ENCODE measurements around the gene SRPX2. TPM values are rescaled to one million over a fixed set of nuclear protein-coding genes. Genes with fewer than 3 reads are reported as not detected.

The SRPX2 gene
- total RNA-seq, 2 donors from 2014 or later = not detected

DNA sequence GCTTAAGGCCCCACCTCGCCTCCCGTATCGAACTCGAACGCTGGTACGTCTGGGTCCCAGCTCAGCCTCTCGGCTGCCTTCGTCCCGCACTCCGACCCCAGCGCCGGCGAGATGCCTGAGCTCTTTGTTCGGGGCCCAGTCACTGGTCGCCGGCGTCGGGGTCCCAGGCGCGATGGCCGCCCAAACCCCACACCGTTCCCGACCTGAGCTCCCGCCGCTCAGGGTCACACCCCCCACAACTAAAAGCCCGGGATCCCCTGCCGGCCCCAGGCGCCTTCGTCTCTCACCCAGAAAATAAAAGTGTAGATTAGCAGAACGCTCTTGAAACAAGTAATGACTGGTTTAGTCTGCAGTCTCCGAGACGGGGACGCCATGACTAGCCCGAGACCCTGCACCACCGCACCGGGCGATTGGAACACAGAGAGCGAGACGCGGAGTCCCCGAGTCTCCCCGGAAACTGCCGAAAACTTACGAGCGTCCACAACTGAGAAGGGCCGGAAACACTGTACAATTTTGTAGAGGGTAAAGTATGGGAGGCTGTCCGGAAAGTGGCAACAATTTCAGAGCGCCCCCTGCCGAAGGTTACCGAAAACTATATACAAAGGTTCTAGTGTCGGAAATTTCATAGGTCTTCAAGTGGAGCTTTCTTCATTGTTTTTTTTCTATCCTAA, 7.5 kb upstream of the SRPX2 start, which contains the start of gene TSPAN6:
Gene TSPAN6 (minus strand): TSS at position 486 of the 671 bp plus-strand sequence. CDS start 112 bp downstream, at position 374.
- H3K27ac Mint-ChIP-seq = no peak within 1 kb of the TSS
- DNase-seq (peak; percentile 66 to 79), ATAC-seq (replicated peaks in 1 of 2) (peak; percentile 100)
- peaks cover 57% of the 10 kb centered on the region for H3K27me3 Mint-ChIP-seq (ENCODE audit: low read depth)
- H3K36me3 Mint-ChIP-seq (ENCODE audit: insufficient read depth in 2 of 2) = no peaks in the 10 kb centered on the region
- no peaks in the 10 kb centered on the region for H3K9me3 Mint-ChIP-seq
- peak within 1 kb of the TSS; percentile 83 to 87 for H3K4me3 Mint-ChIP-seq
- H3K4me1 Mint-ChIP-seq (ENCODE audit: low read depth) = peaks cover 9% of the 10 kb centered on the region

DNA sequence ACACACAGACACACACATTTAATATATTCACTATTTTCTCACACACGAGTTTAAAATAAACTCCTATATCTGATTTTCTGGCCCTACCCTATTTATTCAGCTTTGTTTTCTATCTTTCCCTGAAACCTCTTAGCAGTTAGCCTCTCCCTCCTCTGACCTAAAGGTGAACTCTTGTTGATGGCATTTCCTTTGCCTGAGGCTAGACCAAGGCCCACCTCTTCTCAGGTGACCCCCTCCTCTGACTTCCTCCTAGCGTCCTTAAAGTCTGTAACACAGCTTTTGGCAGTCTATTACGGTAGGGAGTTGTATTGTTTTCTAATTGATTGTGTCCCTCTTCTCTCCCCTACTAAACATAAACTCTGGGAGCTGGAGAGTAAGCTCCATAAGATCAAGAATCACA, 1.7 kb upstream of the SRPX2 start:
- Mint-ChIP-seq H3K4me1 (ENCODE audit: low read depth) (no peaks in the 10 kb centered on the region), H3K36me3 (ENCODE audit: insufficient read depth in 2 of 2) (no peaks in the 10 kb centered on the region), H3K9me3 (no peaks in the 10 kb centered on the region), H3K27ac (no peak overlapping the region), H3K27me3 (ENCODE audit: low read depth) (peaks cover 70% of the 10 kb centered on the region), H3K4me3 (no peak overlapping the region)
- no peak for ATAC-seq (replicated peaks in 1 of 2)
- no peak for DNase-seq

DNA sequence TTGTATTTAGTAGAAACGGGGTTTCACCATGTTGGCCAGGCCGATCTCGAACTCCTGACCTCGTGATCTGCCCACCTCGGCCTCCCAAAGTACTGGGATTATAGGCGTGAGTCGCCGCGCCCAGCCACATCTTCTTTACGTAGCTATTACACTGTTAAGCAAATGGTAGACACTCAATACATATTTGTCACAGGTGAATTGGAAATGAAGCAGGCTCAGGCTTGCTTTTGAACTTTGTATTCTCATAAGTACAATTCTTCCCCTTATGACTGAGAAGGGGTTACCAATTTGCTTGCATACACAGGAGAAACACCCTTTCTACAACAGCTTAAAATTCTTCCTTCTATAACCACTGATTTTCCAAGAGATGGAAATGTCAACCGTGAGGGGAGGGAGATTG, 787 bp upstream of the SRPX2 start:
- Mint-ChIP-seq H3K27ac (no peak overlapping the region), H3K27me3 (ENCODE audit: low read depth) (peaks cover 70% of the 10 kb centered on the region), H3K4me3 (no peak overlapping the region), H3K9me3 (no peaks in the 10 kb centered on the region), H3K4me1 (ENCODE audit: low read depth) (no peaks in the 10 kb centered on the region), H3K36me3 (ENCODE audit: insufficient read depth in 2 of 2) (no peaks in the 10 kb centered on the region)
- DNase-seq (no peak), ATAC-seq (replicated peaks in 1 of 2) (no peak)

DNA sequence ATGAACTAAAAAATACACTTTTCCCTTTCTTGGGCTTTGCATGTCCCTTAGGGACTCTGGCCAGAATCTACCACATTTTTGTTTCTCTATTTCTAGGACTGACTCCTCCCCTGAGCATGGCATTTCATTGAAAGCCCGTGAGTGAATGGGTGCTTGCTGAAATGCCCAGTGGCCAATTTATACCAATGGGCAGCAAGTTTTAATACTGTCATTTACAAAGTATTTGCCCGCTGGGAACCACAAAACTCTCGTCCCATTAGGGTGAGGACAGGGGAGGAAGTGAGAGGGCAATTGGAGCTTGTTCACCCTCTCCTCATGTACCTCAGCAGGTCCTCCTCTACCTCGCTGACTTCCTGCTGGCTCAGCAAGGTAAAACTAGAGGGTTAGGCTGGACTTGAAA, 1.1 kb downstream of the SRPX2 start:
- no peaks in the 10 kb centered on the region for H3K9me3 Mint-ChIP-seq
- no peaks in the 10 kb centered on the region for H3K36me3 Mint-ChIP-seq (ENCODE audit: insufficient read depth in 2 of 2)
- H3K4me3 Mint-ChIP-seq = no peak overlapping the region
- no peak overlapping the region for H3K27ac Mint-ChIP-seq
- DNase-seq = no peak
- no peaks in the 10 kb centered on the region for H3K4me1 Mint-ChIP-seq (ENCODE audit: low read depth)
- ATAC-seq (replicated peaks in 1 of 2) = no peak
- peaks cover 54% of the 10 kb centered on the region for H3K27me3 Mint-ChIP-seq (ENCODE audit: low read depth)

DNA sequence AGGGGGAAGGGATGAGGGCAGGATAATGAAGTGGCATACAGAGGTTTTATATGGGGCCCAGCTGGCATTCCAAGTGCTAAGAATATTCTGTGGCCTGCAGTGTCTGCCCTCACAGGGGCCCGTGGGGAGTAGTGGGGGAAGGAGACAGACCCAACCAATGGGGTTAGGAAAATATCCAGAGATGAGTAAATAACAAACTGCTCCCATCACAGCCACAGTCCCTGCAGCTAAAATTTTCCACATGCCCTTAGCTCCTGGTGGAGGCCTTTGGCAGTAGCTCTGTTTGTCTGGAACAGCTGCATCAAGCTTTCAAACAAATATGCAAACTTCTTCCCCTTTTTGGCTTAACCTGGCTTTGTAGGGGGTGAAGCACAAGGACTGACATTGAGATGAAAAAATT, 3.1 kb downstream of the SRPX2 start:
- Mint-ChIP-seq H3K4me3 (no peak overlapping the region), H3K36me3 (ENCODE audit: insufficient read depth in 2 of 2) (no peaks in the 10 kb centered on the region), H3K4me1 (ENCODE audit: low read depth) (no peaks in the 10 kb centered on the region), H3K27me3 (ENCODE audit: low read depth) (peaks cover 50% of the 10 kb centered on the region), H3K9me3 (no peaks in the 10 kb centered on the region), H3K27ac (no peak overlapping the region)
- DNase-seq (no peak), ATAC-seq (replicated peaks in 1 of 2) (no peak)

DNA sequence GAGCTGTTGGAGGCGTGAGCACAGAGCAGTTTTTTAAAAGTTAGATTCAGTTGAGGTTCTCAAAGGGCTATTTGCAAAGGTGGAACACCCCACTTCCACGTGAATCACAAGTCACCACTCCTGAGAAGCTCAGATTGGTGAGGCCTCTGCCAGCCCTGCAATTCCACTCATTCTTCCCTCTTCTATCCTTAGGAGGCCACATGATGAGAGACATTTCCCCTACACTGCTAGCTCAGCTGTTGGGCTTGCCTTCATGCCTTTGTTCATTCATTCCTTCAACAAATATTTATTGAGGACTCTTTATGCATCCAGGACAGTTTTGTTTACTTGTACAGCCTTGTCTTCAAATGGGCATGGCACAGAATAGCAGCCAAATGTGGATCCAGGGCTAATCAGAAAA, 3.7 kb downstream of the SRPX2 start:
- H3K27ac Mint-ChIP-seq = no peak overlapping the region
- peaks cover 50% of the 10 kb centered on the region for H3K27me3 Mint-ChIP-seq (ENCODE audit: low read depth)
- DNase-seq (no peak), ATAC-seq (replicated peaks in 1 of 2) (no peak)
- H3K4me1 Mint-ChIP-seq (ENCODE audit: low read depth) = no peaks in the 10 kb centered on the region
- H3K36me3 Mint-ChIP-seq (ENCODE audit: insufficient read depth in 2 of 2) = no peaks in the 10 kb centered on the region
- H3K4me3 Mint-ChIP-seq = no peak overlapping the region
- H3K9me3 Mint-ChIP-seq = no peaks in the 10 kb centered on the region

DNA sequence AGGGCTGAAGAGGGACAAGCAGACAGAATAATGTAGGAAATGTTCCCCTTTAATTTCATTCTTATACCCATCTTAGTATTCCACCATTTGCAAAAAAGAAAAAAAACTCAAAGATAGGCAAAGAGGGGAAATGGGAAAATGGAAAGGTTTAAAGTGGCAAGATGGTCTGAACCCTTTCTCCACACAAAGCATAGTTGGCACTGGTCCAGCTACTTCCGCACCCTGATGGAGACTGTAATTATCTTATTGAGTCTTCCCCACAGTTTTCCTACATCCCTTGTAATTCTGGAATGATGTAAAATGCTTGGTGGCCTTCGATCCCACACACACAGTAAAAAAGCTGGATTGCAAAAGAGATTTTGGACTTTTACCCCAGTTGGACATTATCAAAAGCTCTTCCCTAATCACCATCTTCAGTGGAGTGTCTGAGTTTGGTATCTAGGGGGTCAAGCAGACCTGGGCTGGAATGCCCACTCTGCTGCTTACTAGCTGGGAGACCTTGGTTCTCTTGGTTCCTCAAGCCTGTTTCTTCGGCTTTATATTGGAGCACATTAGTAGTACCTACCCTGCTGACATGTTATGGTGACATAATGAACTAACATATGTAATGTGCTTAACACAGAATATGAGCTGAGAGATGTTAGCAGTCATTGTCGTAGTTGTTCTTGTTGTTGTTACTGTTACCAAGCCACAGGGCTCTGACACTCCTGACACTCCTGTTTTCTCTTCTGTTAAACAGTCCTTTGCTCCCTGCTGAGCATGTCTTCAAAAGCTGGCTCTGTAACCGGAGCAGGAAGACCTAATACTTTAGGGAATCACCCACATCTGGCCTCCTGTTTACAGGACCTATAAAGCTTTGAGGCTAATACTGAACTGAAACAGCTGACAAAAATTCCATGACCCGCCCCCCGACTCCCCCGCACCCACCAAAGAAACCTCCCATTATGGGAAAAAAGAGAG, 4.7 kb downstream of the SRPX2 start:
- ATAC-seq (replicated peaks in 1 of 2) = no peak
- Mint-ChIP-seq H3K4me1 (ENCODE audit: low read depth) (no peaks in the 10 kb centered on the region), H3K27me3 (ENCODE audit: low read depth) (peaks cover 53% of the 10 kb centered on the region), H3K9me3 (no peaks in the 10 kb centered on the region), H3K4me3 (no peak overlapping the region), H3K36me3 (ENCODE audit: insufficient read depth in 2 of 2) (no peaks in the 10 kb centered on the region), H3K27ac (no peak overlapping the region)
- no peak for DNase-seq

DNA sequence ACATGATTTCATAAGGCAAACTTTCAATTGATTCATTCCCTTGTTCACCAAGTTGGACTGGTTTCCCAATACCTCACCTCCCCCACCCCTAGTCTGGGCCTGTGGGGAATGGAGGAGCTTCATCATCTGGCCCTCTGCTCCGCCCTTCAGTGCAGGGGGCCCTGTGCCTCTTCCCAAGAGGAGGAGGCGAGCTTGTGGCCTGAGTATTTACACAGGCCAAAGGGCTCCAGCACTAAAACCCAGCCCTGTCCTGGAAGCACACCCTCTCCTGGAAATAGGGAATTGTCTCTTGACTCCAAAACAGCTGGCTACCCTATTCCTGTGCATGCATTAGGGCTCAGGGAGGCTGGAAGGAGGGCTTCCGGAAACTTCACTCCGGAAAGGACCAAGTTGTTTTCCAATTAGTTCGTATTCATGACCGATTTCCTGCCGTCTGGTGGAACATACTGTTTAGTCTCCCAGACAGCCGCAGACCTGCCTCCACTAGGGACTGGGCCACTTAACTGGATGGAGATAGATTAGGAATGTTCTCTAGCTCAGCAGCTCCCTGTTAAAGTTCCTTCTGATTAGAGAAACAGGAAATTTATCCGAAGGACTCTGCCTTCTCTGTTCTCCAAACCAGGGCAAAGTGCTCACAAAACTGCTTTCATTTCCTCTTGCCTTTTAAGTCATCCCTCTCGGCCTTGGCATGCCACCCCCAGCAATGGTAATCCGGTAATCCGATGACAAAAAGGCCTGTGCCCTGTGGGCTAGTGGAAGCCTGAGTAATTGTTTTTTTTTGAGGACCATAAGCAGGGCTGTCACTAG, 5.8 kb downstream of the SRPX2 start:
- Mint-ChIP-seq H3K27me3 (ENCODE audit: low read depth) (peaks cover 44% of the 10 kb centered on the region), H3K4me1 (ENCODE audit: low read depth) (no peaks in the 10 kb centered on the region), H3K9me3 (no peaks in the 10 kb centered on the region), H3K4me3 (no peak overlapping the region), H3K27ac (no peak overlapping the region), H3K36me3 (ENCODE audit: insufficient read depth in 2 of 2) (no peaks in the 10 kb centered on the region)
- DNase-seq (no peak), ATAC-seq (replicated peaks in 1 of 2) (no peak)

DNA sequence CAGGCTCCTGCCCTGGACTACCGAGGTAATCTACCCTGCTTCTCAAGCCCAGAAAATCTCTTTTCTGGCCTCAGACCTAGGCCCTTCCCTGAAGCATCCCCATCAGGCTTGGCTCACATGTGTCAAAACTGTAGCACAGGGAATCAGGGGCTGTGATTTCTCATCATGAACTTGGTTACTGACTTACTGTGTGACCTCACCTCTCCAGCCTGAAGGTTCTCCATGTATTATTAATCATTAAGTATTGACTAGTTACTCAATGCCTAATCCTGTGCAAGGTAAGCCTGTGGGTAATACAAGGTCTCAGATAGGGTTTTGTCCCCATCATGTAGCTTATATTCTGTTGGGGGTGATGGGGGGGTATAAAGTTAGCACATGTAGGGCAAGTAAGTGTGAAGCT, 6.8 kb downstream of the SRPX2 start:
- H3K4me3 Mint-ChIP-seq = no peak overlapping the region
- H3K27ac Mint-ChIP-seq = no peak overlapping the region
- DNase-seq (no peak), ATAC-seq (replicated peaks in 1 of 2) (no peak)
- H3K9me3 Mint-ChIP-seq = no peaks in the 10 kb centered on the region
- no peaks in the 10 kb centered on the region for H3K36me3 Mint-ChIP-seq (ENCODE audit: insufficient read depth in 2 of 2)
- peaks cover 38% of the 10 kb centered on the region for H3K27me3 Mint-ChIP-seq (ENCODE audit: low read depth)
- H3K4me1 Mint-ChIP-seq (ENCODE audit: low read depth) = no peaks in the 10 kb centered on the region

DNA sequence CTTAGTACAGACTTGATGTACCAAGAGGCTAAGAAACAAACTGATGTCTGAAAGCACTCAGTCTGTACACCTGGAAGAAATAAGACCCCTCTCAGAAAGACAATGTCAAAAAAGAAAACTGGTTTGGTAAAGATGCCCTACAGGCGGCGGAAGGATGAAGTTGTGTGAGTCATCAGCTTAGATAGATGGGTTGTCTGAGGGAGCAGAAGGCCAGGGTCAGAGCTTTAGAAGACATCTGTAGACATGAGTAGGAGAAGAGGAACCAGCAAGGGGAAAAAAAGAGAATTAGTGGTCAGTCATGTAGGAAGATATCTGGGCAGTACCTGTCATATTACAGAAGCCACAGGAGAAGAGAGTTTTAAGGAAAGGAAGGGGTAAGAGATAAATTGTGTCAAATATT, 8.3 kb downstream of the SRPX2 start:
- no peaks in the 10 kb centered on the region for H3K4me1 Mint-ChIP-seq (ENCODE audit: low read depth)
- peaks cover 47% of the 10 kb centered on the region for H3K27me3 Mint-ChIP-seq (ENCODE audit: low read depth)
- no peak for DNase-seq
- no peak overlapping the region for H3K4me3 Mint-ChIP-seq
- H3K27ac Mint-ChIP-seq = no peak overlapping the region
- no peaks in the 10 kb centered on the region for H3K36me3 Mint-ChIP-seq (ENCODE audit: insufficient read depth in 2 of 2)
- ATAC-seq (replicated peaks in 1 of 2) = no peak
- H3K9me3 Mint-ChIP-seq = no peaks in the 10 kb centered on the region

DNA sequence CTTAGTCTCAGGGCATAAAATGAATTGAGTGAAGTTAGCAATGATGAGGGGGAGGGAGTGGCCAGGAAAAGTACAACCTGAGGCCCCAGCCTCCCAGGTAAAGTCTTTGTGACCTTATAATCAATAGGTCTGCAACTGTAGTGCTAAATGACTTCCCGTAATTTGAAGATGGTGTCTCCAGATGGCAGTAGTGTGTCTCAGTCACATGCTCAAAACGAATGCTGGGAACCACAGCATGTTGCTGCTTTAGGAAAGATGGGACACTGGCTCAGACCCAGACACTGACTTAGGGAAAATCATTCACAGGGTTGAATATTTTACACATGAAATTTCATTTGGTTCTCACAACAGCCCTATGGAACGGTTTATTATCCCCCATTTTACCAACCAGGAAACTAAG, 10.3 kb downstream of the SRPX2 start:
- Mint-ChIP-seq H3K9me3 (no peaks in the 10 kb centered on the region), H3K4me3 (no peak overlapping the region), H3K36me3 (ENCODE audit: insufficient read depth in 2 of 2) (no peaks in the 10 kb centered on the region), H3K27me3 (ENCODE audit: low read depth) (peaks cover 39% of the 10 kb centered on the region), H3K4me1 (ENCODE audit: low read depth) (no peaks in the 10 kb centered on the region), H3K27ac (no peak overlapping the region)
- DNase-seq (no peak), ATAC-seq (replicated peaks in 1 of 2) (no peak)

DNA sequence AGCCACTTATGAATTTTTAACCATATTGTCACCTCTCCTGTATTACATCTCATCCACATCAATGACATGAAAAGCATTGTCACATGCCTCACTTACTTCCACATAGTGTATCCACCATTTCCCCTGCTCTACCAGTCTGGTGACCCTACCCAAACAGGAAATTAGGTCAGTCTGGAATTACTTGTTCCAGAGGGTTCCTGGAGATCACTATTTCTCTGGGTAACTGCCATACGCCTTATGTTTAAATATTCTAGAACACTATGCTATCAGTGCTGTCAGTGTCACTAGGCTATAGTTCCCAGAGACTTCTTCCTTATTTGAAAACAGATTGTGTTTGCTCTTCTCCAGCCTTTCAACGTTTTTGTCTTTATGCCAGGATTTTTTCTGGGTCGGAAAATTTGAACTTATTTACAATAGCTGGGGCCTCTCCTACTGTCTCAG, 15.0 kb downstream of the SRPX2 start:
- ATAC-seq (replicated peaks in 1 of 2) (no peak), DNase-seq (no peak)
- Mint-ChIP-seq H3K4me1 (ENCODE audit: low read depth) (no peaks in the 10 kb centered on the region), H3K27me3 (ENCODE audit: low read depth) (peaks cover 38% of the 10 kb centered on the region), H3K36me3 (ENCODE audit: insufficient read depth in 2 of 2) (no peaks in the 10 kb centered on the region), H3K9me3 (no peaks in the 10 kb centered on the region), H3K4me3 (no peak overlapping the region), H3K27ac (no peak overlapping the region)

Data from activated T-cell treated with anti-CD3 and anti-CD28 coated beads, Interleukin-2, amount 50 U/mL, for 72 hours (primary cell).